Measurements from ENCODE around the gene ZNF581.

ZNF581 gene

DNA sequence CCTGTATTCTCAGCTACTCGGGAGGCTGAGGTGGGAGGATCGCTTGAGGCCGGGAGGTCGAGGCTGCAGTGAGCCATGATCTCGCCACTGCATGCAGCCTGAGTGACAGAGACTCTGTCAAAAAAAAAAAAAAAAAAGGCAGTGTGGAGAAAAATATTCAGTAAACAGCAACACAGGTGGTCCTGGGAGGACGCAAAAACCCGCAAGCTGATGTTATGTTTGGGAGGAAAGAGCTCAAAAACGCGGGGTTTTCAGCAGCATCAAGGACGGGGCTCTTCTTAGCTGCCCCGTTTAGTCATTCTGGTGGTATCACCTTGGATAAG is 18.5 kb upstream of the ZNF581 start:
- FAIRE-seq: no peak
- DNase-seq (ENCODE audit: insufficient read length, low spot score): no peak

DNA sequence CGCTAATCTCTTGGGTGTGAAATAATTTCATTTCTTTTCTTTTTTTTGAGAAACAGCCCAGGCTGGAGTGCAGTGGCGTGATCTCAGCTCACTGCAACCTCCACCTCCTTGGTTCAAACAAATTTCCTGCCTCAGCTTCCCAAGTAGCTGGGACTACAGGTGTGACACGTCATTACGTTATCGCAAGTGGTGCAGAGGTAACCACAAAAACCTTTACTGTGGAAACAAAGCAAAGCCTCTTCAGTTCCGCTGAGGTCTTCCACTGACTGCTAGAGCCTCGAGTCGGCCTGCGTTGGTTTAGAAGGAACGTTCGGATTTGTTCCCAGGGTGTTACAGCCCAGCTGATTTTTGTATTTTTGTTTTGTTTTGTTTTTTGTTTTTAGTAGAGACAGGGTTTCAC is 17.1 kb upstream of the ZNF581 start:
- DNase-seq (ENCODE audit: insufficient read length, low spot score) (no peak), FAIRE-seq (no peak)

DNA sequence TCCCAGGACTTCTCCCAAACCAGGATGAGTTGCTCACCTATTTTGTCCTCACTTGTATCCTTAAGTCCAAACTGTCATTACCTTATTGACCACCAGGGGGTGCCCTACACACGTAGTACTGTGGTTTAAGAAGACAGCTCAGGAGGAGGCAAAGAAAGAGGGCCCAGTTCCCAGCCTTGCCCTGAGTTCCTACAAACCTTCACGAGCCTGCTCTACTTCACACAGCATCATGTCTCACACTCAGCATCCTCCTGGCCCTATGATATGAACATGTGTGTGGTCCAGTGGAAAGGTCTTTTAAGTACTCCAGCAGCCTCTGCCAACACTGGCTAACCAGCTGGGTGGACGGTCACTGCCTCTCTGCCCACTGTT is 11.0 kb upstream of the ZNF581 start:
- DNase-seq (ENCODE audit: insufficient read length, low spot score) (peak; percentile 67), FAIRE-seq (no peak)

DNA sequence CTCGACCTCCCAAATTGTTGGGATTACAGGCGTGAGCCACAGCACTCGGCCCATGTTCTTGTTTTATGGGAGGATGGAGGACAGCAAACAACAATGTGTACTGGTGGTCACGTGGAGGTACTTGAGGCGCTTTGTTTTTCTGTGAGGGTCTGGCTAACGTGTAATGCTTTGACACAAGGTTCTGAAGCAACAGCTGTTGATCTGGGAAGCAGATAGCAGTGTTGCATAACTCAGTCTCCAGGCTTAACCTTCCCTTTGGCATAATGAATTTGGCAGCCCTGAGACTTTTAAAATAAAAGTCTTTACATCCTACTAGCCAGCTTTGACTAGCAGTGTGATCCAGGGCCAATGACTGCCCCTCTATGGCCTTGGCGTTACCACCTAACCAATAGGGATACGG is 9.6 kb upstream of the ZNF581 start:
- no peak for DNase-seq (ENCODE audit: insufficient read length, low spot score)

DNA sequence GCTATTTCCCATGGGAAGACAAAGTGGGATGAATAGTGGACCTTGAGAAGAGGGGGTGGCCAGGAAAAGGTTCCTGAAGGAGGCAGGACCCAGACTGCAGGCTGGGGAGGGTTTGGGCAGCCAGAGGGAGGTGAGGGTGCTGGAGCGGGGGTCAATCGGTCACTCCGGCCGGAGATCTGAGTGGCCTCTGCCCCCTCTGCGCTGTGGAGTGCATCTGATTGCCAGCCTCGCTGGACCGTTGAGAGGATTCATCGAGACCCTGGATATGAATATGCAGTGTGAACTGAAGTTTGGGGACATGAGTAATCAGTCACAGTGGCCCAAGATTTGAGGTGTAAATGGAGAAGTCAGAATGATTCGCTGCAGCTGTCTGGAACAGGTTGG is 8.1 kb upstream of the ZNF581 start:
- no peak for DNase-seq (ENCODE audit: insufficient read length, low spot score)
- FAIRE-seq: no peak

More for the DNA sequence above, 9.6 kb upstream of the ZNF581 start:
- no peak for FAIRE-seq

DNA sequence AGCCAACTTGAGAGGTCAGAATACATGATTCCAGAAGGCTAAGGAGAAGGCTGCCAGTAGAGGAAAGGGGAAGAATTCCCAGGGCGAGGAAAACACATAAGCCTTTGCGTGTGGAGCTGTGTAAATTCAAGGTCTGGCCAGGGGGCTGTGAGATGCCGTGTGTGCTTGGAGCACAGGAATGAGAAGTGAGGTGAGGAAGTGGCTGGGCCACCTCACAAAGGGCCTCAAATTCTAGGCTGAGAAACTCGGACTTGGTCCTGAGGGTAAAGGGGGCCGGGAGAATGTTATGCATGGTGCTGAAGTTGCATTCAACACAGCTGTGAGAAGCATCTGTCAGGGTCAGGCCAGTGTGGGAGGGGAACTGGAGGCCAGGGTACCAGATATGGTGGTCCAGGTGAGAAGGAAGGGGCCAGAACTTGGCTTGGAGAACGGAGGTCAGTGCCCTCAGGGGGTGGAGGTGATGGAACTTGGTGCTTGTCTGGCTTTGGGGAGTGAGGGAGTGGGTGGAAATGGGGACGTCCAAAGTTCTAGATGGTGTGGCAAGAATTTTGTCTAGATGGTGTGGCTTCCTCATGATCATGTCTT is 7.5 kb upstream of the ZNF581 start:
- FAIRE-seq (no peak), DNase-seq (ENCODE audit: insufficient read length, low spot score) (no peak)

DNA sequence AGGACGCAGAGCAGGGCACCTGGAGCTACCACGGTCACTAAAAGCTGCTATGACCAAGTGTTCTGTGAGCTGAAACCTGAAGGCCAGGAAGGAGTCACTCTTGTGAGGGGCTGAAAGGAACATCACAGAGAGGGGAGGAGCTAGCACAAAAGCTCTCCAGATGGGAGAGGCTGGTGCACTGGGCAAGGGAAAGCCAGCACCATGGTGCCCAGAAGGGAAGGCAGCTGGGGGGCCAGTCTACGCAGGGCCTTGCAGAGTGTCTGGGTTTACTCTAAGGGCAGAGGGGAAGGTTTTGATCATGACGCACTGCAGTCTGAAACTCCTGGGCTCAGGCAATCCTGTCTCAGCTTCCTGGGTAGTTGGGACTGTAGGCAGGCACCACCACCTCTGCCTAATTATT is 6.7 kb upstream of the ZNF581 start:
- FAIRE-seq (no peak), DNase-seq (ENCODE audit: insufficient read length, low spot score) (no peak)

DNA sequence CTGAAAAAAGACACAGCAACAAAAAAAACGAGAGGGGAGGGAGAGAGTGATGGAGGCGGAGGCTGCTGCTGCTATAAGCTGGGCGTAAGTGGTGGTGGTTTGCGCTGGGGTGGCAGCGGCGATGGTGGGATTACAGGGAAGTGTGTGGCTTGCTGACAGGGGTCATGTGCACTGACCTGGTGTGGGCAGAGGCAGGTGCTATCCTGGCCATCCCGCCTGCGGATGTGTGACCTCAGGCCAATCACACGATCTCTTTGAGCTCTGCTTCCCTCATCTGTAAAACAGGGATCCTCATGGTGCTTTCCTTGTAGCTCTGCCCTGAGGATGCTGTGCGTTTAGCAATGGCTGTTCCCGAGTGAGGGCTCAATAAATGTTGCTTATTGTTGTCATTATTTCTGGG is 5.9 kb upstream of the ZNF581 start:
- DNase-seq (ENCODE audit: insufficient read length, low spot score): no peak
- no peak for FAIRE-seq

DNA sequence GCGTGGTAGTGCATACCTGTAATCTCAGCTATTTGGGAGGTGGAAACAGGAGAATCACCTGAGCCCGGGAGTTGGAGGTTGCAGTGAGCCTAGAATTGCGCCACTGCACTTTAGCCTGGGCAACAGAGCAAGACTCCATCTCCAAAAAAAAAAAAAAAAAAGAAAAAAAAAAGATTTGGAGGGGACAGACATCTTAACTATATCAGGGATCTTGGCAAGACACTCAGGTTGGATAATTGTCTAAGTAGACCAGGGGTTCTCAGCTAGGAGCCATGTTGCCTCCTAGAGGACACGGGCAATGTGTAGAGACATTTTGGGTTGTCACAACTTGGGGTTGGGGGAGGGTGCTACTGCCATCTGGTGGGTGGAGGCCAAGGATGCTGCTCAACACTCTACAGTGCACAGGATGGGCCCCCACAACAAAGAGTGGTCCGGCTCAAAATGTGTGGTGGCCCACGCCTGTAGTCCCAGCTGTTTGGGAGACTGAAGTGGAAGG is 4.5 kb upstream of the ZNF581 start:
- DNase-seq (ENCODE audit: insufficient read length, low spot score) (no peak), FAIRE-seq (peak; percentile 33)

DNA sequence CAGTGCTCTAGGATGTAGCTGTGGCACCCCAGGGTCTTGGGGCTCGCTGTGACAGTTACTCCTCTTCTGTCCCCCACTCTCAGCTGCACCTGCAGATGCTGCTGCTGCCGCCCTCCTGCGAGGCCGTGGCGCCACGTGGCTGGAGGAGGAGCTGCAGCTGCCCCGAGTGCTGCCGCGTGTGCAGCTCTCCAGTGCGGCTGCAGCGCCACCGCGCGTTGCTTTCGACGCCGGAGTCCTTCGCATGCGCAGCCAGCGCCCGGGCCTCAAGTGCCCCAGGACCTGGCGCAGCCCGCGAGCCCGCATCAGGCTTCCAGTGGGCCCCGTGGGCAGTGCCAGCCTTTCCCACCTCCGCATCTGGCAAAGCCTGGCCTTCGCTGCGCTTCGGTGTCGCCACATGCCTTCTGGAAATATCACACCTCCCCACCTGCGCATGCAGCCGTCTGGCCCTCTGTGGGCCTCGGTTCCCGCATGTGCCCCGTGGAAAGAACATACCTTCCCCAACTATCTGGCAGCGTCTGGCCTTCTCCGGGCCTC is 3.3 kb upstream of the ZNF581 start:
- FAIRE-seq: no peak
- DNase-seq (ENCODE audit: insufficient read length, low spot score): no peak

DNA sequence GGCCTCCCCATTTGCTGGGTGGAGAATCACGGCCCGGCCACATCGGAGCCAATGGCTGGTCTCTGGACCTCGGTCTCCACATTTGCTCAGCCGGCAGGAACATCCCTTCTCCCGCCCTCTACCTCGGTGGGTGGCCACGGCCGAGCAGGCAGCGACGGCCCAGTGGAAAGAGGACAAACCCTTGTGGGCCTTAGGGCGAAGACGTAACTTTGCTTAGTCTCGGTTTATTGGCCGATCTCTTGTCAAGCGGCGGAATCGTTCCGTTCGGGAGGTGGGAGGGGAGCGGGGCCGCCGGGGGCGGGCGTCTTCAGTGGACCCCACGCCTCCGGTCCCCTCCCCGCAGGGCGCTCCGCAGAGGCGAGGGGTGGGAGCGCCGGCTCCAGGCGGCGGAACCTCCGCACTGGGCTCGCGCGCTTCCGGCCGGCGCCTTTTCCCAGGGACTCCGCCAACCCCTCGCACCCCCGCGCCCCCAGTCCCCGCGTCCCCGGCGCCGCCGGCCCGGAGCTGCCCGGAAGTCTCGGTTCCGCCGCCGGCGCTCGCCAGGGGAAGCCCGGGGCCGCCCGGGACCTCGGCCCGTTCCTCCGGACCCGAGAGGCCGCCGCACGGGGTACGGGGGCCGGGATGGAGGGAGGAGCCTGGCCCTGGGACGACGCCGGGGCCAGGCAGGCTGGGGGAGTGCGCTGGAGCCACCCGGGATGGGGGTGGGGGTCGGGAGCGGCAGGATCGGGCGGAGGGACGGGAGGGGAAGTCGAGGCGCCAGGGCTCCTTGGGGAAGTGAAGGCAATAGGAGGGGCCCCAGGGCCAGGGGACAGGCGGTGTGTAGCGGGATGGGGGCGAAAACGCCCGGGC is 2.6 kb upstream of the ZNF581 start, which contains the start of gene ZNF580:
Gene ZNF580, plus strand, starts transcription at position 426 of the 849 bp plus-strand sequence. CDS start 1,507 bp downstream, outside the sequence.
- FAIRE-seq (peak; percentile 82), DNase-seq (ENCODE audit: insufficient read length, low spot score) (peak; percentile 73)

DNA sequence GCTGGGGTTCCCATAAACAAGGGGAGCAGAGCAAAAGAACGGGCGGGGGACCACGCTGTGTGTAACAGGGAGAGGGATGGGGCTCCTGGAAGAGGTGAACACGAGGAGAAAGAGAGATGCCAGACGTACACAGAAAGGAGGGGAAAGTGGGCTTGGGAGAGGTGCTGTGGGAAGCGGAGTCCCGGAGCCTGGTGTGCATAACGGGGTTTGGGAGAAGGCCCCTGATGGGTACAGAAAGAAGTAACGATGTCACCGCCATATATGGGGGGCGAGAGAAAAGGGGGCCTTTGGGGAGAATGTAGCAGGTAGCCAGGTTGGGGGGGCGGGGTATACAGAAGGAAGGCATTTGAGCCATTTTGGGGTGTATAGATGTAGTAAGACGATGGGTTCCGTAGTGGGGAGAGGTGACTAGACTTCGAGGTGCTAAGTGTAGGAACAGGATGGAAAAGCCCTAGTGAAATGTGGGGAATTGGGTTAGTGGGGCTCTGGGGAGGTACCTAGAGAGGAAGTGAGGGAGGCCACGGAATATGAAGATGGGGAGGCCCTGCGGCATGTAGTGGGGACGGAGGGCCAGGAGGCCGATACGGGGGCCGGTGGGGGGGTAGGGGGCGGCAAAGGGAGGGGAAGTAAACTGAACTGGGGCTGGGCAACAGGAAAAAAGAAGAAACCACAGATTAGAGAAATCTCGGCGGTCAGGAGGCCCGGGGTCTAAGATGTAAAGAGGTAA is 1.9 kb upstream of the ZNF581 start:
- DNase-seq (ENCODE audit: insufficient read length, low spot score): no peak
- no peak for FAIRE-seq

DNA sequence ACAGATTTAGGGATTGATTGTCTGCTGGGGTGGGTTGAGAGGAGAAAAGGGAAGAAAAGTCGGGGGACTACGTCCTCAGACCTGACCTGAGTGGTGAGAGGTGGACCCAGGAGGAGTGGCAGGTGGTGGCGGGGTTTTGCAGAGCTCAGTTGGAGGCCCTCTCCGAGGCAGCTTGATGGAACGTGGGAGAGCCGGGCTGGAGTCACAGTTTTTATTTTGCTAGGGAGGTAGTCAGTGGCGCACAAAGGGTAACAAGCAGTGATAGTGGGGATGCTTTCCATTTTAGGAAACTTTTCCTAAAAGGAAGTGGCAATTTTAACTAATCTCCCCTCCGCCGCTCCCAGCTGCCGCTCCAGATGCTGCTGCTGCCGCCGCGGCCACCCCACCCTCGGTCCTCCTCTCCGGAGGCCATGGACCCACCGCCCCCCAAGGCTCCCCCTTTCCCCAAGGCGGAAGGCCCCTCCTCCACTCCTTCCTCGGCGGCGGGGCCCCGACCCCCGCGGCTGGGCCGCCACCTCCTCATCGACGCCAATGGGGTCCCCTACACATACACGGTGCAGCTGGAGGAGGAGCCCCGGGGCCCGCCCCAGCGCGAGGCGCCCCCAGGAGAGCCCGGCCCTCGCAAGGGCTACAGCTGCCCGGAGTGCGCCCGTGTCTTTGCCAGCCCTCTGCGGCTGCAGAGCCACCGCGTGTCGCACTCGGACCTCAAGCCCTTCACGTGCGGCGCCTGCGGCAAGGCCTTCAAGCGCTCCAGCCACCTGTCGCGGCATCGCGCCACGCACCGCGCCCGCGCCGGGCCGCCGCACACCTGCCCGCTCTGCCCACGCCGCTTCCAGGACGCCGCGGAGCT is 1.1 kb upstream of the ZNF581 start:
- no peak for FAIRE-seq
- no peak for DNase-seq (ENCODE audit: insufficient read length, low spot score)

DNA sequence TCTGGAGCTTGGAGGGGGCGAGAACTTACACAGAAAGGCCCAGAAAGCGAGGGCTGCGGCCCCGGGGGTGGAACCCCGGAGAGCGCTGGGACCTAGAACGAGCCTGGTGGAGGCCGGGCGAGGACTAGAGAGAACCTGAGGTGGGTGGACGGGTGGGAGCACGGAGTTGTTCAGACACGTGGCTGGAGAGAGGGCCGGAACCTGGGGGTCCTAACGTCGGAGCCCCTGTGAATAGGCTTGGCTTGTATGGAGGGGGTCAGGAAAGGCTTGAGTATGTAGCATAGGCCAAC is 383 bp downstream of the ZNF581 start:
- DNase-seq (ENCODE audit: insufficient read length, low spot score) (no peak), FAIRE-seq (no peak)

DNA sequence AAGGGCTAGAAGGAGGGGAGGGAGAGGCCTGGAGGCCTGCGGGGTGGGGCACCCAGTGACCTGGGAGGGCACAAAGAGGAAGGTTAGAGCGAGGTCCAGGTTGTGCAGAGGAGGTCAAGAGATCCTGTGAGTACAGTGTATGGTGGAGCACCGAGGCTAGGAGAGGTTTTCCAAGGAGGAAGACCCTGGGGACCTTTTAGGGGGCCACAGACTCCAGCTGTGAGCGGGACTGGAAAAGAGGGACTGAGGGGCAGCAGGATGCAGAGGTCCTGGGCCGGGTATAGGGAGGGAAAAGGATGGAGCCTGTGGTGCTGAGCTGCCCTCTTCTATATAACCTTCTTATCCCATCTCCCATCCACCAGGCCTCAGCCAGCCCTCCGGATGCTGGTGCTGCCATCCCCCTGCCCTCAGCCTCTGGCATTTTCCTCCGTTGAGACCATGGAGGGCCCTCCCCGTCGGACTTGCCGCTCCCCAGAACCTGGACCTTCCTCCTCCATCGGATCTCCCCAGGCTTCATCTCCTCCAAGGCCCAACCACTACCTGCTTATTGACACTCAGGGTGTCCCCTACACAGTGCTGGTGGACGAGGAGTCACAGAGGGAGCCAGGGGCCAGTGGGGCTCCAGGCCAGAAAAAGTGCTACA is 863 bp downstream of the ZNF581 start:
- no peak for DNase-seq (ENCODE audit: insufficient read length, low spot score)
- FAIRE-seq: no peak

DNA sequence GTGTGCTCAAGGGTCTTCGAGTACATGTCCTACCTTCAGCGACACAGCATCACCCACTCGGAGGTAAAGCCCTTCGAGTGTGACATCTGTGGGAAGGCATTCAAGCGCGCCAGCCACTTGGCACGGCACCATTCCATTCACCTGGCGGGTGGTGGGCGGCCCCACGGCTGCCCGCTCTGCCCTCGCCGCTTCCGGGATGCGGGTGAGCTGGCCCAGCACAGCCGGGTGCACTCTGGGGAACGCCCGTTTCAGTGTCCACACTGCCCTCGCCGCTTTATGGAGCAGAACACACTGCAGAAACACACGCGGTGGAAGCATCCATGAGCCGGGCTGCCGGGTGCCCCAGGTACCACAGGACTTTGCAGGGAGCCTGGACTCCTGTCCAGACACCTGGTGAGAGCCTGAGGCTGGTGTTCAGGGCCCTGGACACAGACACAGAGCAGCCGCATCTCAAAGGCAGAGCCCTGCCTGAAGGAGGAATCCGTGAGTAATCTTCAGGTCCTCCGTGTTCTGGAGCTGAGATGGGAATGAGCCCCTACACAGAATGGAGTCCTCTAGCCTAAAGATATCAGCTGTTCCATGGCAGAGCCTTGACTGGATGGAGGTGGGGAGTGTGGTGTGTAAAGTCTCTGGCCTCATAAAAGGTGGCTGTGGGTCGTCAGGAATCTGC is 1.5 kb downstream of the ZNF581 start:
- DNase-seq (ENCODE audit: insufficient read length, low spot score) (no peak), FAIRE-seq (no peak)

DNA sequence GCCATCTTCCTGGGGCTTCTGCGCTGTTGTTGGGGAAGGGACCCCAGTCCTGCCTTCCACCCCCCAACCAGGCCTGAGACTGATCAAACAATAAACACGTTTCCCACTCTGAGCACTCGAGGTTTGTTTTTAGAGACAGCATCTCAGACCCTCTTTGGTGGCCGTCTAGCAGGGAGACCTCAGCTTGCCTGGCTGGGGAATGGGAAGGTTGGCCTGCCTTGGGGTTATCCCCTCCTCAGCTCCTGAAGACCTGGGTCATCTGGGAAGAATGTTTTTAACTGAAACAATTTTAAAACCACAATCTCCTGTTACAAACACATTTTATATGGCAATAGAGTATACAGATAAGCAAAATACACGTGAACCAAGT is 2.0 kb downstream of the ZNF581 start:
- DNase-seq (ENCODE audit: insufficient read length, low spot score) (no peak), FAIRE-seq (no peak)

DNA sequence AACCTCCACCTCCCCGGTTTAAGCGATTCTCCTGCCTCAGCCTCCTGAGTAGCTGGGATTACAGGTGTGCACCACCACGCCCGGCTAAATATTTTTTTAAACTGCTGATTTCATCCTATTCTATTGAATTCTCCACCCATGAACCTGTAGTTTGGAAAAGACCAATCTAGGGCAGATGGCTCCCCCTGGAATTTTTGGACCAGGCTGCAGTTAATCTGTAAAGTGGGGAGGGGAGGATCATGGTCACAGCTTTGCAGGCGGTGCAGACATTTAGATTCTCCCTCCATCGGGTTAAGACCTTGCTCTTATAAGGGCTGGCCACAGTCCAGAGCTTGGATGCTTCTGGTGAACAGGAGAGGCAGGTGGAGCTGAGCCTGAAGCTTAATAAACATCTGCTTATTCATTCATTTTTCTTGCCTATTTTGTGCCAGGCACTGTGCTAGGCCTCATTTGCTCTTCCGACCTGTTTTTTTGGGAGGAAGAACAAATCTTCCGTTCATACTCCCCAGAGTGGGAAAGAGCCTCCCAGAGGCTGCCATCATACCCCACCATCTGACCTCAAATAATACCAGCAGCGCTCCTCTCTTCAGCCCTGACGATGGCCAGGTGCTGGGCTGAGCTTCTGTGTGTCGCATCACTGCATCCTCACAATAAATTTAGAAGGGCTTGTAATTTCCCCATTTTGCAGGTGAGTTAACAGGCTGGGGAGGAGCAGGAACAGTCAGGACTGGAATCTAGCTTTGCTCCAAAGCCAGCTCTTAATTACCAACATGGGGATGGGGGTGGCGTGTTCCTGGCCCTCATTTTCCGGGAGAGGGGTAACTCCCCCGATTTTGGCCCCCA is 3.7 kb downstream of the ZNF581 start:
- DNase-seq (ENCODE audit: insufficient read length, low spot score) (no peak), FAIRE-seq (no peak)
